Esophagus squamous epithelium (tissue), 4 donors: ENCODE data around the gene ASAP2.

Experiments used
- POLR2A ChIP-seq, 4 donors: fragments of 450-650 bp; IDR thresholded peaks; one replicate each; pipeline ENCODE4 v1.6.1; 2017; ENCODE audit warnings: antibody characterized with exemption in 4 of 4, mild to moderate bottlenecking in 4 of 4, moderate library complexity in 3 of 4
- TF ChIP-seq, protein P1 (sequence below), 6 experiments: fragments of 450-650 bp in 4 of 6; fragments of 200-600 bp in 2 of 6; sonication (generic) in 2 of 6; IDR thresholded peaks; one replicate each; pipeline ENCODE4 v1.5.1; 2016 to 2019; ENCODE audit warnings: antibody characterized with exemption in 6 of 6, mild to moderate bottlenecking in 4 of 6, moderate library complexity in 4 of 6

DNA sequence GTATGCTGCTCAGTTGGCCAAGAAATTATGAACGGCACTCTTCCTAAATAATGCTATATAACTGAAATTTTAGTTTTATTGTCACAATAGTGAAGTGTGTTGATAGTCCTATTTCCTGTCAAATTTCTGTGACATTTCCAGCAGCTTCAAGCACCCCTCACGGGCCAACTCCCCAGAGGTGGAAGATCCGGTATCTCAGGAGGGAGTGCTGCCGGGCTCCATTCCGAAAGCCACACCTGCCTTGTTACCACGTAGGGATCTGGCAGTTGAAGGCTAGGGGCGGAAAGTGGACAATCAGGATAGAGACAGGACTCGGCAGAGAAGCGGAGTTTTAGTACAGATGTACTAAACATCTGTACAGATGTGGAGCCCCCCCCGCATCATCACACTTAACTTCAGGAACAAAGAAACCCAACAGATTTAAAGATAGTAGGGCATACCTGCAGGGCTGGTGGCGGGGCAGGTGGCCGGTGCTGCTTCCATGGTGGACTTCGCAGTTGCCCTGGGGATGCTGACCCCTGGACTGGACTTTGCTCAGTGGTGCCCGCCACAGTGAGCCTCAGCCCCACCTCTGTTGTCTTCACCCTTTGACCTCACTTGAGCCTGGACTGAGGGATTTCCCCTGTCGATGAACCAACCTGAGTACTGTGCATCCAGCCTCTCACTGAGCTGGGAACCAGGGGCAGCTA is 22.3 kb downstream of the ASAP2 start:
- TF ChIP-seq POLR2A (IDR thresholded peaks at IDR 0.05): no peak
- TF ChIP-seq, protein P1, sequence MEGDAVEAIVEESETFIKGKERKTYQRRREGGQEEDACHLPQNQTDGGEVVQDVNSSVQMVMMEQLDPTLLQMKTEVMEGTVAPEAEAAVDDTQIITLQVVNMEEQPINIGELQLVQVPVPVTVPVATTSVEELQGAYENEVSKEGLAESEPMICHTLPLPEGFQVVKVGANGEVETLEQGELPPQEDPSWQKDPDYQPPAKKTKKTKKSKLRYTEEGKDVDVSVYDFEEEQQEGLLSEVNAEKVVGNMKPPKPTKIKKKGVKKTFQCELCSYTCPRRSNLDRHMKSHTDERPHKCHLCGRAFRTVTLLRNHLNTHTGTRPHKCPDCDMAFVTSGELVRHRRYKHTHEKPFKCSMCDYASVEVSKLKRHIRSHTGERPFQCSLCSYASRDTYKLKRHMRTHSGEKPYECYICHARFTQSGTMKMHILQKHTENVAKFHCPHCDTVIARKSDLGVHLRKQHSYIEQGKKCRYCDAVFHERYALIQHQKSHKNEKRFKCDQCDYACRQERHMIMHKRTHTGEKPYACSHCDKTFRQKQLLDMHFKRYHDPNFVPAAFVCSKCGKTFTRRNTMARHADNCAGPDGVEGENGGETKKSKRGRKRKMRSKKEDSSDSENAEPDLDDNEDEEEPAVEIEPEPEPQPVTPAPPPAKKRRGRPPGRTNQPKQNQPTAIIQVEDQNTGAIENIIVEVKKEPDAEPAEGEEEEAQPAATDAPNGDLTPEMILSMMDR (IDR thresholded peaks at IDR 0.05): no peak
